DOHH2 (cell line): ENCODE measurements around the gene TET2.

ENCODE experiments used
- H3F3A ChIP-seq: fragments of 200-600 bp; sonication (generic), shearing (Covaris generic); 2 replicates; pipeline ENCODE4 v1.6.0; 2016; ENCODE audit warnings: antibody characterized with exemption, mild to moderate bottlenecking; ENCODE audit not compliant: control insufficient read depth, insufficient read depth
- H3K27ac ChIP-seq: fragments of 200-600 bp; sonication (generic); 2 replicates; pipeline ENCODE4 v1.5.1; 2014; ENCODE audit warnings: low read depth, mild to moderate bottlenecking, low read length, moderate library complexity
- H3K27me3 ChIP-seq: fragments of 200-600 bp; sonication (generic); 2 replicates; pipeline ENCODE4 v1.6.1; 2014; ENCODE audit warnings: mild to moderate bottlenecking, low read length, mixed read lengths; ENCODE audit not compliant: control insufficient read depth
- H3K36me3 ChIP-seq: fragments of 200-600 bp; sonication (generic); 2 replicates; pipeline ENCODE4 v1.6.1; 2014; ENCODE audit warnings: mild to moderate bottlenecking, low read length, moderate library complexity, mixed read lengths; ENCODE audit not compliant: control insufficient read depth
- H3K4me1 ChIP-seq: fragments of 200-600 bp; sonication (generic); 2 replicates; pipeline ENCODE4 v1.6.1; 2014; ENCODE audit warnings: mild to moderate bottlenecking, low read length, mixed read lengths; ENCODE audit not compliant: control insufficient read depth
- H3K4me2 ChIP-seq: fragments of 200-600 bp; sonication (generic); 2 replicates; pipeline ENCODE4 v1.6.0; 2014; ENCODE audit warnings: mild to moderate bottlenecking, low read length, moderate library complexity
- H3K4me3 ChIP-seq: fragments of 200-600 bp; sonication (generic); 2 replicates; pipeline ENCODE4 v1.5.1; 2014; ENCODE audit warnings: mild to moderate bottlenecking, low read length, mixed read lengths
- H3K79me2 ChIP-seq: fragments of 200-600 bp; sonication (generic); 2 replicates; pipeline ENCODE4 v1.6.1; 2014; ENCODE audit warnings: mild to moderate bottlenecking, low read length, mixed read lengths; ENCODE audit not compliant: control insufficient read depth
- H3K9me2 ChIP-seq: fragments of 200-600 bp; sonication (generic); replicated peaks from 2 replicates; pipeline ENCODE4 v1.6.1; 2014; ENCODE audit warnings: mild to moderate bottlenecking, low read length, mixed read lengths; ENCODE audit not compliant: control insufficient read depth
- H3K9me3 ChIP-seq: fragments of 200-600 bp; sonication (generic); 2 replicates; pipeline ENCODE4 v1.6.1; 2014; ENCODE audit warnings: antibody characterized with exemption, low read length, mixed read lengths; ENCODE audit not compliant: control insufficient read depth, insufficient read depth
- H4K20me1 ChIP-seq: fragments of 200-600 bp; sonication (generic); 2 replicates; pipeline ENCODE4 v1.6.0; 2014; ENCODE audit warnings: low read depth, mild to moderate bottlenecking, antibody characterized with exemption, low read length, moderate library complexity; ENCODE audit not compliant: control insufficient read depth, insufficient read depth
- CTCF ChIP-seq: fragments of 200-600 bp; sonication (generic); IDR thresholded peaks from one replicate; pipeline ENCODE4 v1.5.1; 2014; ENCODE audit warnings: antibody characterized with exemption, mild to moderate bottlenecking, low read depth, low read length; ENCODE audit not compliant: poor library complexity, severe bottlenecking
- EZH2phosphoT487 ChIP-seq: fragments of 200-600 bp; sonication (generic); IDR thresholded peaks from 2 replicates; pipeline ENCODE4 v1.6.1; 2017; ENCODE audit warnings: borderline replicate concordance, mild to moderate bottlenecking, antibody characterized with exemption, low read length, moderate library complexity, mixed read lengths

Gene TET2

GRCh38 chr4:105128208-105128607, 18.5 kb upstream of the TET2 start:
- no peaks in the 10 kb centered on the region for H3K4me1 ChIP-seq
- H3K79me2 ChIP-seq, result no peaks in the 10 kb centered on the region
- H3K9me2 ChIP-seq, result no peaks in the 10 kb centered on the region
- H4K20me1 ChIP-seq, result no peaks in the 10 kb centered on the region
- no peak overlapping the region for H3K4me3 ChIP-seq
- TF ChIP-seq EZH2phosphoT487, result no peak
- no peak for TF ChIP-seq CTCF
- no peaks in the 10 kb centered on the region for H3K36me3 ChIP-seq
- H3K9me3 ChIP-seq, result no peaks in the 10 kb centered on the region
- no peaks in the 10 kb centered on the region for H3F3A ChIP-seq
- no peak overlapping the region for H3K4me2 ChIP-seq
- H3K27me3 ChIP-seq, result peaks cover 3% of the 10 kb centered on the region; the same call in 1 of the 2 replicates
- no peak overlapping the region for H3K27ac ChIP-seq

- Histone ChIP-seq H3K27me3 (peaks cover 3% of the 10 kb centered on the region; the same call in 1 of the 2 replicates), H3K27ac (no peak overlapping the region), H3K79me2 (no peaks in the 10 kb centered on the region), H3K4me1 (no peaks in the 10 kb centered on the region), H3K4me3 (no peak overlapping the region), H4K20me1 (no peaks in the 10 kb centered on the region), H3K36me3 (no peaks in the 10 kb centered on the region), H3K9me2 (no peaks in the 10 kb centered on the region), H3K4me2 (no peak overlapping the region), H3F3A (no peaks in the 10 kb centered on the region), H3K9me3 (no peaks in the 10 kb centered on the region)
- TF ChIP-seq CTCF, result no peak
- no peak for TF ChIP-seq EZH2phosphoT487
These were observed 17.2 kb upstream of the TET2 start for GRCh38 chr4:105129286-105130040.

- Histone ChIP-seq H3K27me3 (peaks cover 3% of the 10 kb centered on the region; the same call in 1 of the 2 replicates), H3K9me3 (no peaks in the 10 kb centered on the region), H3K9me2 (no peaks in the 10 kb centered on the region), H3K4me2 (no peak overlapping the region), H3K4me3 (no peak overlapping the region), H3K4me1 (peaks cover 7% of the 10 kb centered on the region), H3F3A (no peaks in the 10 kb centered on the region), H3K36me3 (no peaks in the 10 kb centered on the region), H3K27ac (no peak overlapping the region), H4K20me1 (no peaks in the 10 kb centered on the region), H3K79me2 (no peaks in the 10 kb centered on the region)
- TF ChIP-seq CTCF (no peak), EZH2phosphoT487 (no peak)
These were observed 15.7 kb upstream of the TET2 start for GRCh38 chr4:105130945-105131344.
